ENCODE results near the gene TDRD15.

DNA sequence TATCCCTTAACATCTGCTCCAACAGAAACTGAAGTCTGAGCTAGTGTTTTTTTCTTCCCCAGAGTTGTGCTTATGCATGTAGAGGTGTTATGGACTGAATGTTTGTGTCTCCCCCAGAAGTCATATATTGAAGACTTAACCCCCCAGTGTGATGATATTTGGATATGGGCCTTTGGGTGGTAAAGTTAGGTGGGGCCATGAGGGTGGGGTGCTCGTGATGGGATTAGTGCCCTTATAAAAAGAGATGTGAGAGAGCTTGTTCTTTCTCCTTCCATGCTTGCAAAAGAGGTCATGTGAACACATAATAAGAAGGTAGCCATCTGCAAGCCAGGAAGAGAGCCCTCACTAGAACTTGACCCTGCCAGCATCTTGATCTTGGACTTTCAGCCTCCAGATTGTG lies 45.5 kb upstream of the TDRD15 start:
- TF ChIP-seq, protein P1, sequence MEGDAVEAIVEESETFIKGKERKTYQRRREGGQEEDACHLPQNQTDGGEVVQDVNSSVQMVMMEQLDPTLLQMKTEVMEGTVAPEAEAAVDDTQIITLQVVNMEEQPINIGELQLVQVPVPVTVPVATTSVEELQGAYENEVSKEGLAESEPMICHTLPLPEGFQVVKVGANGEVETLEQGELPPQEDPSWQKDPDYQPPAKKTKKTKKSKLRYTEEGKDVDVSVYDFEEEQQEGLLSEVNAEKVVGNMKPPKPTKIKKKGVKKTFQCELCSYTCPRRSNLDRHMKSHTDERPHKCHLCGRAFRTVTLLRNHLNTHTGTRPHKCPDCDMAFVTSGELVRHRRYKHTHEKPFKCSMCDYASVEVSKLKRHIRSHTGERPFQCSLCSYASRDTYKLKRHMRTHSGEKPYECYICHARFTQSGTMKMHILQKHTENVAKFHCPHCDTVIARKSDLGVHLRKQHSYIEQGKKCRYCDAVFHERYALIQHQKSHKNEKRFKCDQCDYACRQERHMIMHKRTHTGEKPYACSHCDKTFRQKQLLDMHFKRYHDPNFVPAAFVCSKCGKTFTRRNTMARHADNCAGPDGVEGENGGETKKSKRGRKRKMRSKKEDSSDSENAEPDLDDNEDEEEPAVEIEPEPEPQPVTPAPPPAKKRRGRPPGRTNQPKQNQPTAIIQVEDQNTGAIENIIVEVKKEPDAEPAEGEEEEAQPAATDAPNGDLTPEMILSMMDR (IDR thresholded peaks at IDR 0.05) = no peak
- no peak for TF ChIP-seq POLR2A (IDR thresholded peaks at IDR 0.05)

All from heart left ventricle (tissue), 13 donors.